Nephron (organoid): ENCODE data around the gene PAQR8.

Source experiments
- H3K27ac Mint-ChIP-seq, 3 experiments: 2 replicates each; pipeline ENCODE4 v1.8.0; 2020; ENCODE audit warnings: mixed read lengths in 3 of 3, mild to moderate bottlenecking in 2 of 3, moderate library complexity in 1 of 3
- H3K27me3 Mint-ChIP-seq: 2 replicates; pipeline ENCODE4 v1.8.0; 2021; ENCODE audit warnings: low read depth, mild to moderate bottlenecking, moderate library complexity, mixed read lengths
- H3K36me3 Mint-ChIP-seq: 2 replicates; pipeline ENCODE4 v1.8.0; 2020; ENCODE audit warnings: low read depth, mixed read lengths
- H3K4me1 Mint-ChIP-seq: 2 replicates; pipeline ENCODE4 v1.8.0; 2020; ENCODE audit warnings: mixed read lengths
- H3K4me3 Mint-ChIP-seq, 3 experiments: 2 replicates each; pipeline ENCODE4 v1.8.0; 2020; ENCODE audit warnings: mild to moderate bottlenecking in 3 of 3, mixed read lengths in 3 of 3, moderate library complexity in 2 of 3
- H3K9me3 Mint-ChIP-seq: 2 replicates; pipeline ENCODE4 v1.8.0; 2020; ENCODE audit warnings: mixed read lengths
- TF ChIP-seq, protein P1 (sequence below), 3 experiments: fragments of 200-600 bp; sonication (generic); IDR thresholded peaks; one replicate each; pipeline ENCODE4 v1.5.0; 2021; ENCODE audit warnings: antibody characterized with exemption in 3 of 3; ENCODE audit not compliant: unreplicated experiment in 3 of 3

PAQR8 gene

GRCh38 chr6:52435345-52435744 lies 73.4 kb downstream of the PAQR8 start:
- TF ChIP-seq, protein P1, sequence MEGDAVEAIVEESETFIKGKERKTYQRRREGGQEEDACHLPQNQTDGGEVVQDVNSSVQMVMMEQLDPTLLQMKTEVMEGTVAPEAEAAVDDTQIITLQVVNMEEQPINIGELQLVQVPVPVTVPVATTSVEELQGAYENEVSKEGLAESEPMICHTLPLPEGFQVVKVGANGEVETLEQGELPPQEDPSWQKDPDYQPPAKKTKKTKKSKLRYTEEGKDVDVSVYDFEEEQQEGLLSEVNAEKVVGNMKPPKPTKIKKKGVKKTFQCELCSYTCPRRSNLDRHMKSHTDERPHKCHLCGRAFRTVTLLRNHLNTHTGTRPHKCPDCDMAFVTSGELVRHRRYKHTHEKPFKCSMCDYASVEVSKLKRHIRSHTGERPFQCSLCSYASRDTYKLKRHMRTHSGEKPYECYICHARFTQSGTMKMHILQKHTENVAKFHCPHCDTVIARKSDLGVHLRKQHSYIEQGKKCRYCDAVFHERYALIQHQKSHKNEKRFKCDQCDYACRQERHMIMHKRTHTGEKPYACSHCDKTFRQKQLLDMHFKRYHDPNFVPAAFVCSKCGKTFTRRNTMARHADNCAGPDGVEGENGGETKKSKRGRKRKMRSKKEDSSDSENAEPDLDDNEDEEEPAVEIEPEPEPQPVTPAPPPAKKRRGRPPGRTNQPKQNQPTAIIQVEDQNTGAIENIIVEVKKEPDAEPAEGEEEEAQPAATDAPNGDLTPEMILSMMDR (IDR thresholded peaks at IDR 0.05; ENCODE audit: unreplicated experiment in 3 of 3), result no peak
- no peaks in the 10 kb centered on the region for H3K27me3 Mint-ChIP-seq
- peaks cover 3% of the 10 kb centered on the region for H3K9me3 Mint-ChIP-seq
- H3K27ac Mint-ChIP-seq, result no peak overlapping the region
- H3K4me1 Mint-ChIP-seq, result no peaks in the 10 kb centered on the region
- H3K36me3 Mint-ChIP-seq, result peaks cover 51% of the 10 kb centered on the region
- H3K4me3 Mint-ChIP-seq, result no peak overlapping the region

DNA sequence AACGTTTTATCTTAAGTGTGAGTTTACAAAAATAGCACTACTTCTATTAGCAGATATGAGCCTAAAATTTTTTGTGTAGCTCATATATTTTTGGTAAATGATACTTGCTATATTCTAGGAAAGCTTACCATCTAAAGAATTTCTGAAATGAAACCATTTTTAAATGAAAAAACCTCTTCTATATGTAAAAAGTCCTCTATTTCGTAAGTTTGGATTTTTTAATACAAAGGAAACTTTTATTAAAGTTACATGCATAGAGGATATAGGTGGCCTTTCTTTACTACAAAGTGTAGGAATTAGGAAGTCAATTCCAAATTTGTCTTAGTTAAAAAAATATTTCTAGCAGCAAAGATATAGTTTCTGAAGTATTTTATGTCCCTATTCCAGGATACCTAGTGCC lies 77.0 kb downstream of the PAQR8 start:
- H3K4me1 Mint-ChIP-seq, result no peaks in the 10 kb centered on the region

DNA sequence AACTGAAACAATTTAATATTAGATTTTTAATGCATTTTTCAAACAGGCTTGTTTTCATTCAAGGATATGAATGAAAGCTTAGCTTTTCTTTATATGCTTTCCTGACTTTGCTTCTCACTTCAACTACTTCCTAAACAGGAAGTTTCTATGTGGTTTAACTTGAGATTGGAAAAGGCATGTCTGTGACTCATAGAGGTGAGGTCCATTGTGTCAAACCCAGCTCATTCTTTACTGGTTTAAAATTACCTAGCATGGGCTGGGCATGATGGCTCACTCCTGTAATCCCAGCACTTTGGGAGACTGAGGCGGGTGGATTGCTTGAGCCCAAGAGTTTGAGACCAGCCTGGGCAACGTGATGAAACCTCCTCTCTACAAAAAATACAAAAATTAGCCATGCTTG lies 92.6 kb downstream of the PAQR8 start:
- no peak overlapping the region for H3K27ac Mint-ChIP-seq
- H3K36me3 Mint-ChIP-seq, result peaks cover 48% of the 10 kb centered on the region
- H3K9me3 Mint-ChIP-seq, result peaks cover 23% of the 10 kb centered on the region
- H3K27me3 Mint-ChIP-seq, result no peaks in the 10 kb centered on the region
- no peak overlapping the region for H3K4me3 Mint-ChIP-seq
- H3K4me1 Mint-ChIP-seq, result no peaks in the 10 kb centered on the region
- TF ChIP-seq, protein P1 (IDR thresholded peaks at IDR 0.05; ENCODE audit: unreplicated experiment in 3 of 3), result no peak

More for the DNA sequence above, 77.0 kb downstream of the PAQR8 start:
- TF ChIP-seq, protein P1 (IDR thresholded peaks at IDR 0.05; ENCODE audit: unreplicated experiment in 3 of 3), result no peak
- Mint-ChIP-seq H3K9me3 (peaks cover 13% of the 10 kb centered on the region), H3K4me3 (no peak overlapping the region), H3K27ac (no peak overlapping the region), H3K27me3 (no peaks in the 10 kb centered on the region), H3K36me3 (peaks cover 48% of the 10 kb centered on the region)

GRCh38 chr6:52457096-52457495 lies 95.1 kb downstream of the PAQR8 start:
- H3K27ac Mint-ChIP-seq, result no peak overlapping the region
- no peak overlapping the region for H3K4me3 Mint-ChIP-seq
- H3K9me3 Mint-ChIP-seq, result peaks cover 4% of the 10 kb centered on the region
- no peaks in the 10 kb centered on the region for H3K27me3 Mint-ChIP-seq
- peaks cover 31% of the 10 kb centered on the region for H3K36me3 Mint-ChIP-seq
- TF ChIP-seq, protein P1 (IDR thresholded peaks at IDR 0.05; ENCODE audit: unreplicated experiment in 3 of 3), result no peak
- H3K4me1 Mint-ChIP-seq, result no peaks in the 10 kb centered on the region
